Hematopoietic multipotent progenitor cell (in vitro differentiated cells): Measurements from ENCODE around the gene NTN4. TPM values are rescaled to one million over a fixed set of nuclear protein-coding genes. Genes with fewer than 3 reads are reported as not detected.
"Not testable (repeated sequence)": the region's sequence is repeated elsewhere in the genome, so short reads cannot be mapped to it uniquely, and the experiment has no call there.

Experiments
- DNase-seq, 3 donors: peaks; one replicate each; pipeline ENCODE4 v3.0.0-alpha.2; 2011 to 2015; ENCODE audit warnings: low read depth in 2 of 3, low spot score in 2 of 3
- total RNA-seq: library from RNA; depleted of rRNA; stranded (reverse); fragments of >200 nt; gene quantifications from one replicate; pipeline ENCODE4 v1.2.3, GENCODE V29; 2012

NTN4 gene
- under 0.01 TPM for total RNA-seq

DNA sequence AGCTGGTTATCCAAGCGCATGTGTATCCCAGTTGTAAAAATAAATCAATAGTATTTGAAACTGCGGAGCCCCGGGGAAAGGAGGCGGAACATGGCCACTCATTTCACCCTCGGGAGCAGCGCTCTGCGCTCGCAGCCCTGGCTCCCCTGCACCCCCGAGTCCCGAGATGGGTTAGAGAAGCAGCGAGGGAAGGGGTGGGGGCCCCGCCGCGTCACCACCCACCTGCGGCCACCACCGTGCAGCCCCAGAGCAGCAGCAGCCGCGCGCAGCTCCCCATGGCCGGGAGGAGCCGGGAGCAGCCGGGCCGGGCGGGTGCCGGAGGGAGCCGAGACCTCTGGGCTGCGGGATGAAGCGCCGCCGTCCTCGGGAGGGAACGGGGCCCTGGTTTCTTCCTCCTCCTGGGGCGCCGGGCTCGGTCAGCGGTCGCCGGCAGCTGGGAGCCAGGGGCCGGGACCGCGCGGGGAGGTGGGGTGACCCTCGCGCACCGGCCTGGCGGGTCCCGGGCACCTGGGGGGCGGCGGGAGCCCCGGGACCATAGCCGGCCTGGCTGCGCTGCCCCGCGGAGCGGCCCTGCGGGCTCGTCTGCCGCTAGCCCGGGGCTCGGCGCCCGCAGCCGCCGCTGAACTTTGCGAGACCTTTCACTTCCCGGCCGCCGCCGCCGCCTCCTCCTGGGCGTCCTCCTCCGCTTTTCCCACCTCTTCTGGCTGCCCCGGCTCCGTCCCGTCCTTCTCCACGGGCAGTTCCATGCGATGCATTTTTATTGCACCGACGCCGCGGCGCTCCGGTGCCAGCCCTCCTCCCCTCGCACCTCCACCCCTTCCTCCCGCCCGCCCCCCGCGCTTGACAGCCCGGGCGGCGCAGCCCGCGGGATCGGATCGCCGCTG lies at the start of gene NTN4:
NTN4 (minus strand) TSS at position 732 of the 884 bp plus-strand sequence; CDS start at position 277, 455 bp downstream.
- peak in 1 of 3 donors; percentile 18 for DNase-seq

GRCh38 chr12:95838125-95838524 lies 47.6 kb upstream of the NTN4 start:
- DNase-seq = peak in 1 of 3 donors; percentile 48

- DNase-seq = no peak
Observed at GRCh38 chr12:95837240-95838038, 46.9 kb upstream of the NTN4 start.

DNA sequence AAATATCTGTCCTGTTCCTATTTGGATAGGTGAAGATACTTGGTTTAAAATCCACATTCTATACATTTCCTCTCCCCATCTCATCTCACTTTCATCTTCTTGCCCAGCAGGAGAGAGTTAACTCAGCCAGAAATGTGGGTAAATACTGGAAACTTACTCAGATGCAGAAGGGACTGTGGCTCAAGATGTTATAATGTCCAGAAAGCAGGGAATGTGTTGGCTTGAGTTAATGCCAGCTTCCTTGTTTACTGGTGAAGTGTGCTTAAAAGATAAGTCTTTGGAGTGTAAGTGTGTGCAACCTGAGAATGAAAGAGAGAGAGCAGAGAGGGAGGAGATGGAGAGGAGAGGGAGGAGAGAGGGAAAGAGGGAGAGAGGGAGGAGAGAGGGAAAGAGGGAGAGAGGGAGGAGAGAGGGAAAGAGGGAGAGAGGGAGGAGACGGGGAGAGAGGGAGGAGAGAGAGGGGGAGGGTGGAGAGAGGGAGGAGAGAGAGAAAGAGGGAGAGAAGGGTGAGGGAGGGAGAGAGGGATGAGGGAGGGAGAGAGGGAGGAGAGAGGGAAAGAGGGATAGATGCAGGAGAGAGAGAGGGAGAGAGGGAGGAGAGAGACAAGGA lies 46.2 kb upstream of the NTN4 start:
- DNase-seq = no peak

GRCh38 chr12:95836185-95836609 lies 45.6 kb upstream of the NTN4 start:
- no peak for DNase-seq

- no peak for DNase-seq
Observed at GRCh38 chr12:95834572-95834971, 44.0 kb upstream of the NTN4 start.

- DNase-seq = no peak
Observed at GRCh38 chr12:95830335-95831089, 39.9 kb upstream of the NTN4 start.

- DNase-seq = no peak
Observed at GRCh38 chr12:95829395-95829794, 38.8 kb upstream of the NTN4 start.

DNA sequence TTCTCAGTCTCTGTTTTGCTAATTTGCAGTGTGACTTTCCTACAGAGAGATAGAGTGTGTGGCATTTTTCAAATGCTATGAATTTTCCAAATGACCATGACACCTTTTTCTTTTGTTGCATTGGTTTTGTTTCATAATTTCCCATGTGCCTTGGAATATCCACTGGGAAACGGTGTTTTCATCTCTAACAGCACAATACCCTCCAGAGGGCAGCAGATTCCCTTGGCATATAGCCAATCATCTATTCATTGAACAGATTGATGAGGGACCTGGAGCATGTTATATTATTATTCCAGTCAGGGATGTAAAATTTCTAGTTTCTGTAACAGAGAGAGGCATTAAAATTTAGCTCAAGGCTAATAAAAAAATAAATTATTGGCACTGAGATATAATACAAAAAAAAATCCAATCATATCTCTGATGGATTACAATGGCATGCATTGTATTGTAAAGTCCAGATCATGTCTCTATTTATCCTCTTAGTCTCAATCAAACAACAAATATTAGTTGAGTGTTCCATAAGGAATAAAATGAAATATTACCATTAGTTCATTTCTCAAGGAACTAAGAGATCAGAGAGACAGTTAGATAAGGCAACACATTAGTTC lies 29.6 kb upstream of the NTN4 start:
- peak in 1 of 3 donors; percentile 40 for DNase-seq

GRCh38 chr12:95815632-95816212 lies 25.2 kb upstream of the NTN4 start:
- DNase-seq = peak in 1 of 3 donors; percentile 45

DNA sequence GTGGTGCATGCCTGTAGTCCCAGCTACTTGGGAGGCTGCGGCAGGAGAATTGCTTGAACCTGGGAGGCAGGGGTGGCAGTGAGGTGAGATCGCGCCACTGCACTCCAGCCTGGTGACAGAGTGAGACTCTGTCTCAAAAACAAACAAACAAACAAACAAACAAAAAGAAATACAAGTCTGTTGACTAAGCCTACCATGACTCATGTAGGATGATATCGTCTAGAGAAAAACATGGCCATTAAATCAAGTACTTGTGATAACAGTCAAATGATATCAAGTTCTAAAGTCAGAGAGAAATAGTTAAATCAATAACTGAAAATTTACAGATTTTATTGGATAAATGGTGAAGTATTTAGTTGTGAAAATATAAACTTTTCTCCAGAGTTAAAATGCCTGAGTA lies 21.6 kb upstream of the NTN4 start:
- DNase-seq = not testable (repeated sequence)

DNA sequence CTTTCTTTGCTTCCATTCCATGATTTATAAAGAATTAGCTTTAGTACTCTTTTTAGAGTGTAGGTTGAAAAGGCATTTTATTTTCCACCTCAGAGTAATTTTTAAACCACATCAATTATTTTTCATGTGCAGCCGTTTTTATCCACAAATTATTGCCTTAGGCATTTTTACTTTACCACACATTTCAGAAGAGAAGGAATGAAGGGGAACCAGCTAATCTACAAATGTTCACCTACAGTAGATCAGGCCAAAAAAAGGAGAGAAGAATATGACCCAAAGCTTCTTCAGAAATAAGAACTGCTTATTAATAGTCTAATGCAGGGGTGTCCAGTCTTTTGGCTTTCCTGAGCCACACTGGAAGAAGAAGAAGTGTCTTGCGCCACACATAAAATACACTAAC lies 19.8 kb upstream of the NTN4 start:
- DNase-seq = no peak

DNA sequence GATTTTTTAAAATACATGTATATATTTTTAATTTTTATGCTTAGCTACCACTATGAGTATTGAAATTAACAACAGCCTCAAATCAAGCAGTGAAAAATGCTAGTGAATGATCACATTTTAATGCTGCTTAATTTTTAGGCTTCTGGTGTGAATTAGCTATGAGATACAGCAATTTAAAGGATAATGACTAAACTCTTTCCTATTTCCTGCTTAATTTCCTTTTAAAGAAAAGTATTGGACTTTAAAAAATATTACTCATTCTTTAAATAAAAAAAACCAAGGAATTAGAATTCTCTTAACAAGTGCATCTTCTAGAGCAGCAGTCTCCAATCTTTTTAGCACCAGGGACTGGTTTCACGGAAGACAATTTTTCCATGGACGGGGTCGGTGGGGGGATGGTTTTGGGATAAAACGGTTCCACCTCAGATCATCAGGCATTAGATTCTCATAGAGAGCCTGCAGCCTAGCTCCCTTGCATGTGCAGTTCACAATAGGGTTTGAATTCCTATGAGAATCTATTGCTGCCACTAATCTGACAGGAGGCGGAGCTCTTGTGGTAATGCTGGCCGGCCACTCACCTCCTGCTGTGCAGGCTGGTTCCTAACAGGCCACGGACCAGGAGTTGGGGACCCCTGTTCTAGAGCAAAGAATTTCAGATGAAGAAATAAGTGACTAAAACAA lies 18.6 kb upstream of the NTN4 start:
- no peak for DNase-seq

DNA sequence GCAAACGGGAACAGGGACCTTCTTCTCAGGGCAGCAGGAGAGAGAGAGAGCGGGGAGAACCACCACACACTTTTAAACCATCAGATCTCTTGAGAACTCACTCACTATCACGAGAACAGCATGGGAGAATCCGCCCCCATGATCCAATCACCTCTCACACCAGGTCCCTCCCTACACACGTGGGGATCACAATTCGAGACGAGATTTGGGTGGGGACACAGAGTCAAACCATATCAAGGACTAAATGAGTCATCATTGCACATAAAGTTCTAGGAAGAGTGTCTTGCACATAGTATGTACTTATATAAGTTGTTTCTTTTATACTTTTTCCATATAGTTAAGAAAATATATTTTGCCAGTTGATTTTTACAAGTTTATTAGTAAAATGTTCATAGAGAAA lies 17.6 kb upstream of the NTN4 start:
- DNase-seq = no peak

DNA sequence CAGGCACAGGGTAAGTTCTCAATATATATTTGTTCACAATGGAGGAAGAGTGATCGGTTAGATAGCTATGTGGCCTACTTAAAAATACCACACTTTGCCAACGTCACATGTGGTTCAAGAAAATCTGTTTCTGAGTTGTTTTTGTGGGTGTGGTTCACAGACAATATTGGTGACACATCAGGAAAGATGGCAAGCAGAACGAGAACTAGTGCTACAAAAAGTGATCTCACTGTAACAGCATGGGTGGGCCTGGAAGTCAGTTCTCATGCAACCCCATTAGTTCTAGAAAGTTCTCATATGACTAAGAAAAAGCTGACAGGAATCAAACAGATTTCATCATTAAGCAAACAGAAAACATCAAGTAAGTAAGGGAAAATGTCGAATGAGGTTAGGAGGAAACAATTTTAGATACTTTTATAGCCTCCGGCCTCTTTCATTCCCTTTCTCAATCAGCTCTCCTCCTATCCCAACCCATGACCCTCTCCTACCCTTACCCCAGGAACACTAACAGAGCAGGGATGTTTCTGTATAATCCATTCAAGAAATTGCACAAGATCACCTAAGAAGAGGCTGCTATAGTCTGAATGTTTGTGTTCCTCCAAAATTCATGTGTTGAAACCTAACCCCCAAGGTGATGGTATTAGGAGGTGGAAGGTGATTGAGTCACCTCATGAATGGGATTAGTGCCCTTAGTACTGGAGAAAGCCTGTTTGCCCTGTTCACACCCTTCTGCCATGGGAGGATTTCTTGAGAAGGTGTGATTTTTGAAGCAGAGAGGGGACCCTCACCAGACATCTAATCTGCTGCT lies 15.5 kb upstream of the NTN4 start:
- DNase-seq = no peak

- DNase-seq = no peak
Observed at GRCh38 chr12:95804291-95804690, 13.7 kb upstream of the NTN4 start.

DNA sequence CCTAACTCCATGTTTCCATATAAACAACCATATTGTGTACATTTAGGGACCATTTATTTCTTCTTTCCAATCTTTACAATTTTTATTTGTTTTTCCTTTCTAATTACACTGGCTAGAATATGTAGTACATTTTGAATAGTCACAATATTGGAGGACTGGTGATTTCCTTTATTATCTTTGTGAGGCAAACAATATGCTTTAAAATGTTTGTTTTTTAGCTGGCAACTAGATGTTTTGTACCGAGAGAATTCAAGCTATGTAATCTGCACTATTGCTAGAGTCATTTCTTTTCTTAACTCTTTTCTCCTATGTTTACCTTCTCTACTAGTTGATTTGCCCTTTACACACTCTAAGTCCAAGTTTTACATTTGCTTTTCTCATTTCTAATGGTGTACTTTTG lies 13.3 kb upstream of the NTN4 start:
- DNase-seq = no peak
